ENCODE measurements around the gene SLC5A8. TPM values are rescaled to one million over a fixed set of nuclear protein-coding genes. Genes with fewer than 3 reads are reported as not detected.

SLC5A8 gene
- total and polyA plus RNA-seq, 2 of the 4 experiments (the other 2 are of a cell fraction): not detected

DNA sequence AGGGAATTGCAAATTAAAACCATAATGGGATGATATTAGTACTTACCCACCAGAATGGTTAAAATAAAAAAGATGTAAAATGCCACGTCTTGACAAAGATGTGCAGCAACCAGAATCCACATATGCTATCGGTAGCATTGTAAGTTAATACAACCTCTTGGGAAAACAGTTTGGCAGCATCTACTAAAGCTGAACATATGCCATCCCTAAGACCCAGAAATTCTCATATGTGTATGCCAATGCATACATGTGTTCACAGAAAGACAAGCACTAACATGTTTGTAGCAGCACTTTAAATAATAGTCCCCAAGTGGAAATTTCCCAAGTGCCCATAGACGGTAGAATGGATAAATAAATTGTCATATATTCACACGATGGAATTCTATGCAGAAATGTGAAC, 28.3 kb upstream of the SLC5A8 start:
- Histone ChIP-seq H3K27ac (ENCODE audit: insufficient read depth, low read length) (no peak overlapping the region), H3K4me2 (ENCODE audit: low read depth, low read length) (no peak overlapping the region), H4K8ac (ENCODE audit: low read depth in 2 of 2, low read length in 2 of 2) (no peak overlapping the region), H2BK15ac (ENCODE audit: low read depth, low read length) (no peak overlapping the region), H3K4me3 (ENCODE audit: insufficient read depth, low read depth, low read length) (no peak overlapping the region), H3K79me1 (ENCODE audit: low read depth in 1 of 2, low read length in 2 of 2) (no peaks in the 10 kb centered on the region), H3K14ac (replicated peaks; ENCODE audit: low read depth, low read length) (no peak overlapping the region), H2BK5ac (ENCODE audit: low read depth, low read length, poor library complexity, severe bottlenecking) (no peak overlapping the region), H4K5ac (ENCODE audit: low read depth, low read length) (no peak overlapping the region), H3K36me3 (ENCODE audit: control insufficient read depth, insufficient read depth, low read length) (no peaks in the 10 kb centered on the region), H4K91ac (ENCODE audit: insufficient read depth, low read depth, low read length) (no peak overlapping the region), H2AFZ (replicated peaks; ENCODE audit: low read length, poor library complexity) (no peak overlapping the region), H3K9me3 (ENCODE audit: control insufficient read depth, insufficient read depth, low read length) (peaks cover 3% of the 10 kb centered on the region; the same call in 1 of the 2 replicates), H3K18ac (ENCODE audit: low read depth, low read length) (no peak overlapping the region), H3K4ac (ENCODE audit: low read depth, low read length) (no peak overlapping the region), H3K9ac (ENCODE audit: low read depth, low read length) (no peak overlapping the region), H2AK5ac (ENCODE audit: low read depth, low read length) (no peak overlapping the region), H3K4me1 (ENCODE audit: control insufficient read depth, insufficient read depth, low read length) (no peaks in the 10 kb centered on the region), H3K9me1 (ENCODE audit: insufficient read depth, low read length) (no peaks in the 10 kb centered on the region), H2BK20ac (ENCODE audit: low read depth, low read length) (no peak overlapping the region), H2BK120ac (ENCODE audit: low read depth, low read length) (no peak overlapping the region), H3K27me3 (ENCODE audit: control insufficient read depth, insufficient read depth, low read length) (no peaks in the 10 kb centered on the region), H3K23ac (ENCODE audit: low read depth, low read length) (no peak overlapping the region), H4K20me1 (ENCODE audit: insufficient read depth, low read length) (no peaks in the 10 kb centered on the region), H2AK9ac (replicated peaks; ENCODE audit: low read depth, low read length, poor library complexity) (no peak overlapping the region), H3K56ac (ENCODE audit: extremely low read depth, insufficient read depth, low read length) (no peak overlapping the region)
- intact Hi-C loops (cut with micrococcal nuclease): no loop called here
- ChIA-PET CTCF (no interaction called here), POLR2A (ENCODE audit: unreplicated experiment) (no interaction called here)
- TF ChIP-seq, protein P1, sequence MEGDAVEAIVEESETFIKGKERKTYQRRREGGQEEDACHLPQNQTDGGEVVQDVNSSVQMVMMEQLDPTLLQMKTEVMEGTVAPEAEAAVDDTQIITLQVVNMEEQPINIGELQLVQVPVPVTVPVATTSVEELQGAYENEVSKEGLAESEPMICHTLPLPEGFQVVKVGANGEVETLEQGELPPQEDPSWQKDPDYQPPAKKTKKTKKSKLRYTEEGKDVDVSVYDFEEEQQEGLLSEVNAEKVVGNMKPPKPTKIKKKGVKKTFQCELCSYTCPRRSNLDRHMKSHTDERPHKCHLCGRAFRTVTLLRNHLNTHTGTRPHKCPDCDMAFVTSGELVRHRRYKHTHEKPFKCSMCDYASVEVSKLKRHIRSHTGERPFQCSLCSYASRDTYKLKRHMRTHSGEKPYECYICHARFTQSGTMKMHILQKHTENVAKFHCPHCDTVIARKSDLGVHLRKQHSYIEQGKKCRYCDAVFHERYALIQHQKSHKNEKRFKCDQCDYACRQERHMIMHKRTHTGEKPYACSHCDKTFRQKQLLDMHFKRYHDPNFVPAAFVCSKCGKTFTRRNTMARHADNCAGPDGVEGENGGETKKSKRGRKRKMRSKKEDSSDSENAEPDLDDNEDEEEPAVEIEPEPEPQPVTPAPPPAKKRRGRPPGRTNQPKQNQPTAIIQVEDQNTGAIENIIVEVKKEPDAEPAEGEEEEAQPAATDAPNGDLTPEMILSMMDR (conservative IDR thresholded peaks at IDR 0.05; ENCODE audit: low read depth, low read length): no peak
- TF ChIP-seq, protein P2, sequence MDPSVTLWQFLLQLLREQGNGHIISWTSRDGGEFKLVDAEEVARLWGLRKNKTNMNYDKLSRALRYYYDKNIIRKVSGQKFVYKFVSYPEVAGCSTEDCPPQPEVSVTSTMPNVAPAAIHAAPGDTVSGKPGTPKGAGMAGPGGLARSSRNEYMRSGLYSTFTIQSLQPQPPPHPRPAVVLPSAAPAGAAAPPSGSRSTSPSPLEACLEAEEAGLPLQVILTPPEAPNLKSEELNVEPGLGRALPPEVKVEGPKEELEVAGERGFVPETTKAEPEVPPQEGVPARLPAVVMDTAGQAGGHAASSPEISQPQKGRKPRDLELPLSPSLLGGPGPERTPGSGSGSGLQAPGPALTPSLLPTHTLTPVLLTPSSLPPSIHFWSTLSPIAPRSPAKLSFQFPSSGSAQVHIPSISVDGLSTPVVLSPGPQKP (IDR thresholded peaks at IDR 0.05; ENCODE audit: borderline replicate concordance, low read depth, low read length): no peak
- 86% methylated on average over 1 of the region's 4 CpGs; no CpG with 5 or more reads in 1 of the 2 experiments for WGBS, 2 experiments (ENCODE audit: extremely low coverage in 2 of 2, insufficient read length in 1 of 2)
- no TSS peak for BruUV-seq (replicated peaks)
- in situ Hi-C loops (cut with MboI; ENCODE audit: low sequenced_read_pairs): no loop called here
- ATAC-seq (ENCODE audit: low read depth) (no peak), DNase-seq (no peak)
- dilution Hi-C loops (cut with HindIII; ENCODE audit: low sequenced_read_pairs, unreplicated experiment): no loop called here

Measured in IMR-90 (cell line).